ENCODE data around the gene RAB1B.

- TF ChIP-seq CTCF (IDR thresholded peaks at IDR 0.05 in 2 of 3, conservative IDR thresholded peaks at IDR 0.05 in 1 of 3; ENCODE audit: borderline replicate concordance in 1 of 3, insufficient read depth in 1 of 3, low read depth in 2 of 3, low read length in 2 of 3) = no peak
- TF ChIP-seq SIN3A (IDR thresholded peaks at IDR 0.05; ENCODE audit: low read depth) = no peak
- TF ChIP-seq FOSL1 (IDR thresholded peaks at IDR 0.05; ENCODE audit: low read depth) = no peak
- TF ChIP-seq EZH2 (IDR thresholded peaks at IDR 0.05) = no peak
- no peak for TF ChIP-seq EZH2phosphoT487 (IDR thresholded peaks at IDR 0.05; ENCODE audit: borderline replicate concordance)
- no peak for TF ChIP-seq POLR2A (IDR thresholded peaks at IDR 0.05; ENCODE audit: borderline replicate concordance, extremely low read depth, insufficient read depth, insufficient read length)
- no peak for TF ChIP-seq ZBTB33 (IDR thresholded peaks at IDR 0.05; ENCODE audit: extremely low read depth, insufficient replicate concordance, low read length)
- no peak for TF ChIP-seq JUND (IDR thresholded peaks at IDR 0.05)
These were observed 56.2 kb downstream of the RAB1B start for GRCh38 chr11:66324664-66325063.
